ENCODE data around the gene OR51T1. TPM values are rescaled to one million over a fixed set of nuclear protein-coding genes. Genes with fewer than 3 reads are reported as not detected.

Gene OR51T1
- total RNA-seq, 1 experiment from 2014 or later = not detected

GRCh38 chr11:4921796-4922195 is 40.1 kb downstream of the OR51T1 start:
- in situ Hi-C loops (cut with HindIII; ENCODE audit: low pct_unique_long_range_greater_than_20kb, low sequenced_read_pairs) = no loop called here
- DNase-seq (ENCODE audit: low read depth) = no peak

GRCh38 chr11:4922304-4922703 is 40.6 kb downstream of the OR51T1 start:
- no peak for DNase-seq (ENCODE audit: low read depth)
- in situ Hi-C loops (cut with HindIII; ENCODE audit: low pct_unique_long_range_greater_than_20kb, low sequenced_read_pairs) = no loop called here

GRCh38 chr11:4924239-4924638 is 42.5 kb downstream of the OR51T1 start, which contains the start of gene OR51G1:
OR51G1 (minus strand) TSS chr11:4924339; CDS start chr11:4924339, 0 bp downstream.
- no peak for DNase-seq (ENCODE audit: low read depth)
- in situ Hi-C loops (cut with HindIII; ENCODE audit: low pct_unique_long_range_greater_than_20kb, low sequenced_read_pairs) = no loop called here

GRCh38 chr11:4926608-4927007 is 44.9 kb downstream of the OR51T1 start:
- in situ Hi-C loops (cut with HindIII; ENCODE audit: low pct_unique_long_range_greater_than_20kb, low sequenced_read_pairs) = no loop called here
- no peak for DNase-seq (ENCODE audit: low read depth)

Other genes starting within 250 kb of the OR51T1 start
- gene OR51D1, start 244.4 kb upstream of the OR51T1 start, total RNA-seq (2014; rRNA removed; shearing (Covaris generic); ENCODE audit: low replicate concordance) = not detected in 2 replicates
- gene OR51E1, start 237.9 kb upstream of the OR51T1 start, total RNA-seq (2014; rRNA removed; shearing (Covaris generic); ENCODE audit: low replicate concordance) = not detected in 2 replicates
- 0.17 TPM in 1 of 2 replicates, not detected in the other for gene OR51E2, start 184.0 kb upstream of the OR51T1 start, total RNA-seq (2014; rRNA removed; shearing (Covaris generic); ENCODE audit: low replicate concordance)
- gene MMP26, start 177.1 kb upstream of the OR51T1 start, total RNA-seq (2014; rRNA removed; shearing (Covaris generic); ENCODE audit: low replicate concordance) = not detected in 2 replicates
- gene OR51F1, start 112.0 kb upstream of the OR51T1 start, total RNA-seq (2014; rRNA removed; shearing (Covaris generic); ENCODE audit: low replicate concordance) = not detected in 2 replicates
- gene OR52R1, start 77.5 kb upstream of the OR51T1 start, total RNA-seq (2014; rRNA removed; shearing (Covaris generic); ENCODE audit: low replicate concordance) = not detected in 2 replicates
- not detected in 2 replicates for gene OR51F2, start 60.6 kb upstream of the OR51T1 start, total RNA-seq (2014; rRNA removed; shearing (Covaris generic); ENCODE audit: low replicate concordance)
- not detected in 2 replicates for gene OR51S1, start 32.7 kb upstream of the OR51T1 start, total RNA-seq (2014; rRNA removed; shearing (Covaris generic); ENCODE audit: low replicate concordance)
- not detected in 2 replicates for gene OR51A7, start 21.9 kb downstream of the OR51T1 start, total RNA-seq (2014; rRNA removed; shearing (Covaris generic); ENCODE audit: low replicate concordance)
- gene OR51G2, start 37.5 kb downstream of the OR51T1 start, total RNA-seq (2014; rRNA removed; shearing (Covaris generic); ENCODE audit: low replicate concordance) = not detected in 2 replicates
- gene OR51G1, start 42.4 kb downstream of the OR51T1 start, total RNA-seq (2014; rRNA removed; shearing (Covaris generic); ENCODE audit: low replicate concordance) = not detected in 2 replicates
- not detected in 2 replicates for gene OR51A4, start 65.7 kb downstream of the OR51T1 start, total RNA-seq (2014; rRNA removed; shearing (Covaris generic); ENCODE audit: low replicate concordance)
- gene OR51A2, start 73.8 kb downstream of the OR51T1 start, total RNA-seq (2014; rRNA removed; shearing (Covaris generic); ENCODE audit: low replicate concordance) = not detected in 2 replicates
- not detected in 2 replicates for gene OR51L1, start 113.0 kb downstream of the OR51T1 start, total RNA-seq (2014; rRNA removed; shearing (Covaris generic); ENCODE audit: low replicate concordance)
- gene OR52J3, start 164.6 kb downstream of the OR51T1 start, total RNA-seq (2014; rRNA removed; shearing (Covaris generic); ENCODE audit: low replicate concordance) = not detected in 2 replicates
- gene OR52E2, start 177.7 kb downstream of the OR51T1 start, total RNA-seq (2014; rRNA removed; shearing (Covaris generic); ENCODE audit: low replicate concordance) = not detected in 2 replicates
- not detected in 2 replicates for gene OR52E1, start 187.7 kb downstream of the OR51T1 start, total RNA-seq (2014; rRNA removed; shearing (Covaris generic); ENCODE audit: low replicate concordance)